ENCODE measurements around the gene RSPO3.

GRCh38 chr6:127173156-127173940 lies 54.9 kb downstream of the RSPO3 start:
- TF ChIP-seq CTCF (IDR thresholded peaks at IDR 0.05) (no peak), POLR2A (IDR thresholded peaks at IDR 0.05) (no peak)

Measured in right lobe of liver (tissue), 4 donors.